Ammon's horn (tissue), 1 donor: ENCODE data around the gene TAMALIN.

ENCODE experiments used
- DNase-seq: peaks from one replicate; pipeline ENCODE4 v3.0.0-alpha.2; 2016; ENCODE audit warnings: low spot score

TAMALIN gene

GRCh38 chr12:52037248-52037861 lies 30.6 kb downstream of the TAMALIN start:
- DNase-seq, result no peak

GRCh38 chr12:52038447-52038846 lies 31.7 kb downstream of the TAMALIN start:
- DNase-seq, result no peak

- no peak for DNase-seq
Measured at GRCh38 chr12:52041035-52041434, 34.3 kb downstream of the TAMALIN start.

GRCh38 chr12:52041695-52042123 lies 35.0 kb downstream of the TAMALIN start:
- no peak for DNase-seq

GRCh38 chr12:52042706-52043385 lies 36.1 kb downstream of the TAMALIN start:
- no peak for DNase-seq

GRCh38 chr12:52043386-52044212 lies 36.9 kb downstream of the TAMALIN start:
- DNase-seq, result no peak

GRCh38 chr12:52044292-52044983 lies 37.7 kb downstream of the TAMALIN start:
- DNase-seq, result peak; percentile 76

GRCh38 chr12:52045794-52046199 lies 39.1 kb downstream of the TAMALIN start:
- no peak for DNase-seq

GRCh38 chr12:52046859-52047258 lies 40.1 kb downstream of the TAMALIN start:
- no peak for DNase-seq

GRCh38 chr12:52049286-52049685 lies 42.5 kb downstream of the TAMALIN start:
- DNase-seq, result no peak

- DNase-seq, result no peak
Measured at GRCh38 chr12:52049688-52050087, 42.9 kb downstream of the TAMALIN start.

- DNase-seq, result no peak
Measured at GRCh38 chr12:52050116-52050757, 43.5 kb downstream of the TAMALIN start.

GRCh38 chr12:52050758-52051541 lies 44.2 kb downstream of the TAMALIN start, which contains the start of gene NR4A1:
Gene NR4A1, plus strand, starts transcription at chr12:52051442. Its CDS starts 2,887 bp downstream, at chr12:52054329.
- peak; percentile 95 for DNase-seq

- DNase-seq, result peak; percentile 7
Measured at GRCh38 chr12:52052468-52053186, 45.9 kb downstream of the TAMALIN start.

GRCh38 chr12:52053536-52054209 lies 46.9 kb downstream of the TAMALIN start:
- peak; percentile 7 for DNase-seq

GRCh38 chr12:52054231-52054832 lies 47.6 kb downstream of the TAMALIN start:
- DNase-seq, result peak; percentile 1

GRCh38 chr12:52054833-52055730 lies 48.3 kb downstream of the TAMALIN start:
- peak; percentile 3 for DNase-seq
